HepG2 (cell line): ENCODE data around the gene CREBZF.
A peak's percentile ranks its signal among the peaks of the same experiment; 100 is the strongest.

ENCODE experiments used
- JUNB ChIP-seq: sonication (generic); formaldehyde crosslinking; IDR thresholded peaks from 2 replicates; pipeline ENCODE4 v1.8.0; 2022; ENCODE audit warnings: missing genetic modification reagents, mild to moderate bottlenecking, borderline replicate concordance
- KDM5A ChIP-seq: fragments of 200-600 bp; sonication (generic); IDR thresholded peaks from 2 replicates; pipeline ENCODE4 v1.7.0; 2018; ENCODE audit warnings: antibody characterized with exemption, mild to moderate bottlenecking, low read length, borderline replicate concordance
- MLLT10 ChIP-seq: sonication (generic); formaldehyde crosslinking; IDR thresholded peaks from 2 replicates; pipeline ENCODE4 v1.4.0; 2020; ENCODE audit warnings: missing genetic modification reagents
- PATZ1 ChIP-seq: sonication (generic); formaldehyde crosslinking; IDR thresholded peaks from 2 replicates; pipeline ENCODE4 v1.4.0; 2020; ENCODE audit warnings: missing genetic modification reagents
- POLR2A ChIP-seq, 2 experiments: IDR thresholded peaks; 2 replicates each; pipeline ENCODE4 v1.6.1; 2011; ENCODE audit warnings: low read depth in 2 of 2, low read length in 2 of 2, mild to moderate bottlenecking in 1 of 2, moderate library complexity in 1 of 2; ENCODE audit not compliant: insufficient read depth in 1 of 2
- SETDB1 ChIP-seq: sonication (generic); formaldehyde crosslinking; IDR thresholded peaks from 2 replicates; pipeline ENCODE4 v1.5.1; 2020; ENCODE audit warnings: missing genetic modification reagents, mild to moderate bottlenecking, borderline replicate concordance
- ZBTB14 ChIP-seq: sonication (generic); formaldehyde crosslinking; IDR thresholded peaks from 2 replicates; pipeline ENCODE4 v1.4.0; 2020; ENCODE audit warnings: missing genetic modification reagents
- ZMYM3 ChIP-seq: sonication (generic); formaldehyde crosslinking; IDR thresholded peaks from 2 replicates; pipeline ENCODE4 v1.5.1; 2020; ENCODE audit warnings: mild to moderate bottlenecking, missing genetic modification reagents
- ZNF142 ChIP-seq: sonication (generic); formaldehyde crosslinking; IDR thresholded peaks from 2 replicates; pipeline ENCODE4 v1.4.0; 2020; ENCODE audit warnings: missing genetic modification reagents
- ZNF710 ChIP-seq: sonication (generic); formaldehyde crosslinking; IDR thresholded peaks from 2 replicates; pipeline ENCODE4 v1.5.0; 2020; ENCODE audit warnings: mild to moderate bottlenecking, missing genetic modification reagents, borderline replicate concordance

GRCh38 chr11:85628771-85629341 is 36.1 kb downstream of the CREBZF start:
- TF ChIP-seq SETDB1 (CRISPR knock-in tag) (no peak), ZNF710 (CRISPR knock-in tag) (no peak), ZBTB14 (CRISPR knock-in tag) (no peak), ZNF142 (CRISPR knock-in tag) (no peak), PATZ1 (CRISPR knock-in tag) (no peak), ZMYM3 (CRISPR knock-in tag) (0 out of 2 replicates have a peak, but pooled peaks have one; percentile 21), JUNB (CRISPR knock-in tag) (no peak), POLR2A (IDR thresholded peaks at IDR 0.05; ENCODE audit: insufficient read depth in 1 of 2, low read depth in 2 of 2, low read length in 2 of 2) (no peak), MLLT10 (CRISPR knock-in tag) (no peak), KDM5A (peak; percentile 63; the same call in 1 of the 2 replicates)
